Measurements from ENCODE around the gene TNFRSF6B. TPM values are rescaled to one million over a fixed set of nuclear protein-coding genes. Genes with fewer than 3 reads are reported as not detected.

Gene TNFRSF6B
- total and polyA plus RNA-seq, 8 donors: 0.31 to 31.0 (median 2.1) TPM

GRCh38 chr20:63745961-63746731 is 49.7 kb downstream of the TNFRSF6B start:
- WGBS, 2 donors: 86 to 87% methylated on average over 26 of the region's 26 CpGs
- Histone ChIP-seq H3K4me3 (no peak overlapping the region), H3K4me1 (peaks cover 1 to 9% (median 4%) of the 10 kb centered on the region in 3 donors), H3K36me3 (peaks cover 0 to 11% (median 6%) of the 10 kb centered on the region in 3 donors), H3K9me3 (no peaks in the 10 kb centered on the region), H3K27ac (no peak overlapping the region), H3K27me3 (no peaks in the 10 kb centered on the region)
- intact Hi-C loops (cut with DNase I): no loop called here
- peak in 1 of 6 donors; percentile 75 for DNase-seq
- FAIRE-seq: no peak
- ATAC-seq: no peak
- no peak for TF ChIP-seq CTCF (IDR thresholded peaks at IDR 0.05)

- no peak for FAIRE-seq
- intact Hi-C loops (cut with DNase I): no loop called here
- WGBS, 2 donors: 88 to 91% methylated on average over 30 to 47 of the region's 47 CpGs
- DNase-seq: peak in 2 of 6 donors; percentile 54 to 77
- no peaks in the 10 kb centered on the region for H3K9me3 ChIP-seq
- H3K4me1 ChIP-seq: peaks cover 0 to 3% (median 0%) of the 10 kb centered on the region in 3 donors
- no peak overlapping the region for H3K27ac ChIP-seq
- peaks cover 0 to 11% (median 6%) of the 10 kb centered on the region in 3 donors for H3K36me3 ChIP-seq
- no peaks in the 10 kb centered on the region for H3K27me3 ChIP-seq
- no peak for ATAC-seq
- H3K4me3 ChIP-seq: no peak overlapping the region
- TF ChIP-seq CTCF (IDR thresholded peaks at IDR 0.05): no peak
Measured at GRCh38 chr20:63746751-63747315, 50.4 kb downstream of the TNFRSF6B start.

- H3K4me3 ChIP-seq: no peak overlapping the region
- TF ChIP-seq CTCF (IDR thresholded peaks at IDR 0.05): no peak
- ATAC-seq: peak in 2 of 4 donors; percentile 38 to 54
- intact Hi-C loops (cut with DNase I): no loop called here
- H3K27me3 ChIP-seq: no peaks in the 10 kb centered on the region
- FAIRE-seq: no peak
- H3K27ac ChIP-seq: no peak overlapping the region
- H3K9me3 ChIP-seq: no peaks in the 10 kb centered on the region
- H3K4me1 ChIP-seq: no peaks in the 10 kb centered on the region
- H3K36me3 ChIP-seq: peaks cover 0 to 6% (median 5%) of the 10 kb centered on the region in 3 donors
- peak in 2 of 6 donors; percentile 34 to 75 for DNase-seq
- WGBS, 2 donors: 47 to 52% methylated on average over 12 to 13 of the region's 13 CpGs
Measured at GRCh38 chr20:63747622-63748069, 51.2 kb downstream of the TNFRSF6B start.

Other genes starting within 250 kb of the TNFRSF6B start
- gene KCNQ2, start 224.0 kb upstream of the TNFRSF6B start, total RNA-seq: 1 to 10 TPM in 4 of 6 donors, under 1 TPM in 2; 0.54 to 2.1 (median 1.4) TPM
- gene KCNQ2, start 224.0 kb upstream of the TNFRSF6B start, polyA plus RNA-seq: 10 to 100 TPM in 1 of 2 donors, 1 to 10 TPM in 1; 5.8 to 12.5 TPM
- 10 to 100 TPM in 4 of 6 donors, 1 to 10 TPM in 2; 5.0 to 22.9 (median 15.4) TPM for gene EEF1A2, start 197.6 kb upstream of the TNFRSF6B start, total RNA-seq
- gene EEF1A2, start 197.6 kb upstream of the TNFRSF6B start, polyA plus RNA-seq: 10 to 100 TPM; 28.2 to 86.9 TPM
- 100 to 1,000 TPM in 4 of 6 donors, 10 to 100 TPM in 2; 77.7 to 194 (median 134) TPM for gene PPDPF, start 175.9 kb upstream of the TNFRSF6B start, total RNA-seq
- gene PPDPF, start 175.9 kb upstream of the TNFRSF6B start, polyA plus RNA-seq: 100 to 1,000 TPM; 205 to 224 TPM
- gene PTK6, start 159.3 kb upstream of the TNFRSF6B start, total RNA-seq: 1 to 10 TPM in 3 of 6 donors, under 1 TPM in 3; 0.61 to 4.5 (median 1.2) TPM
- gene PTK6, start 159.3 kb upstream of the TNFRSF6B start, polyA plus RNA-seq: 1 to 10 TPM in 1 of 2 donors, under 1 TPM in 1; 0.91 to 2.6 TPM
- not detected for gene SRMS, start 148.9 kb upstream of the TNFRSF6B start, total RNA-seq
- not detected for gene SRMS, start 148.9 kb upstream of the TNFRSF6B start, polyA plus RNA-seq
- gene FNDC11, start 142.5 kb upstream of the TNFRSF6B start, total RNA-seq: under 1 TPM in 4 of 6 donors, not detected in 2; 0.06 to 0.25 (median 0.09) TPM
- gene FNDC11, start 142.5 kb upstream of the TNFRSF6B start, polyA plus RNA-seq: under 1 TPM; 0.27 to 0.35 TPM
- gene HELZ2, start 122.4 kb upstream of the TNFRSF6B start, total RNA-seq: 10 to 100 TPM; 10.1 to 23.4 (median 13.0) TPM
- 10 to 100 TPM in 1 of 2 donors, 1 to 10 TPM in 1; 6.5 to 14.8 TPM for gene HELZ2, start 122.4 kb upstream of the TNFRSF6B start, polyA plus RNA-seq
- 1 to 10 TPM; 4.1 to 8.2 (median 5.2) TPM for gene GMEB2, start 69.6 kb upstream of the TNFRSF6B start, total RNA-seq
- gene GMEB2, start 69.6 kb upstream of the TNFRSF6B start, polyA plus RNA-seq: 10 to 100 TPM in 1 of 2 donors, 1 to 10 TPM in 1; 8.8 to 10.4 TPM
- gene STMN3, start 43.2 kb upstream of the TNFRSF6B start, total RNA-seq: 10 to 100 TPM in 2 of 6 donors, 1 to 10 TPM in 4; 4.4 to 13.1 (median 7.9) TPM
- gene STMN3, start 43.2 kb upstream of the TNFRSF6B start, polyA plus RNA-seq: 10 to 100 TPM; 17.4 to 37.8 TPM
- 10 to 100 TPM; 10.5 to 19.2 (median 13.9) TPM for gene RTEL1, start 38.3 kb upstream of the TNFRSF6B start, total RNA-seq
- 10 to 100 TPM; 28.4 to 36.6 TPM for gene RTEL1, start 38.3 kb upstream of the TNFRSF6B start, polyA plus RNA-seq
- 10 to 100 TPM; 13.9 to 27.0 (median 18.9) TPM for gene ARFRP1, start 11.3 kb downstream of the TNFRSF6B start, total RNA-seq
- gene ARFRP1, start 11.3 kb downstream of the TNFRSF6B start, polyA plus RNA-seq: 10 to 100 TPM; 45.1 to 47.7 TPM
- 10 to 100 TPM in 4 of 6 donors, 1 to 10 TPM in 2; 9.3 to 15.8 (median 11.1) TPM for gene ZGPAT, start 11.4 kb downstream of the TNFRSF6B start, total RNA-seq
- 10 to 100 TPM; 42.6 to 61.6 TPM for gene ZGPAT, start 11.4 kb downstream of the TNFRSF6B start, polyA plus RNA-seq
- 1 to 10 TPM; 2.6 to 6.0 (median 3.1) TPM for gene LIME1, start 40.0 kb downstream of the TNFRSF6B start, total RNA-seq
- 10 to 100 TPM; 44.6 to 46.6 TPM for gene LIME1, start 40.0 kb downstream of the TNFRSF6B start, polyA plus RNA-seq
- gene SLC2A4RG, start 43.1 kb downstream of the TNFRSF6B start, total RNA-seq: 10 to 100 TPM; 25.8 to 44.2 (median 30.6) TPM
- gene SLC2A4RG, start 43.1 kb downstream of the TNFRSF6B start, polyA plus RNA-seq: 10 to 100 TPM; 63.2 to 67.1 TPM
- gene ZBTB46, start 134.6 kb downstream of the TNFRSF6B start, total RNA-seq: 1 to 10 TPM; 2.2 to 7.4 (median 3.0) TPM
- 1 to 10 TPM; 2.8 to 3.6 TPM for gene ZBTB46, start 134.6 kb downstream of the TNFRSF6B start, polyA plus RNA-seq
- not detected for gene ABHD16B, start 164.8 kb downstream of the TNFRSF6B start, total RNA-seq
- gene ABHD16B, start 164.8 kb downstream of the TNFRSF6B start, polyA plus RNA-seq: under 1 TPM; 0.12 to 0.53 TPM
- 10 to 100 TPM; 16.3 to 35.0 (median 22.3) TPM for gene TPD52L2, start 168.6 kb downstream of the TNFRSF6B start, total RNA-seq
- gene TPD52L2, start 168.6 kb downstream of the TNFRSF6B start, polyA plus RNA-seq: 10 to 100 TPM; 33.8 to 47.3 TPM
- 10 to 100 TPM; 25.0 to 31.5 (median 29.2) TPM for gene DNAJC5, start 198.5 kb downstream of the TNFRSF6B start, total RNA-seq
- 10 to 100 TPM; 20.1 to 23.3 TPM for gene DNAJC5, start 198.5 kb downstream of the TNFRSF6B start, polyA plus RNA-seq

All from pancreas (tissue), 10 donors.